Activated T-helper 1 cell treated with anti-CD3 and anti-CD28 coated beads, Interleukin-12 subunit alpha, Interleukin-12 subunit beta, Interleukin-2, Interleukin-4 antibody, amounts not matched to agents 30 ng/mL and 10 ng/mL and 1 ng/mL, durations not matched to agents 14 hours and 24 hours and 36 hours (primary cell): ENCODE results near the gene FMN2. TPM values are rescaled to one million over a fixed set of nuclear protein-coding genes. Genes with fewer than 3 reads are reported as not detected.

ENCODE experiments used
- DNase-seq: peaks from one replicate; pipeline ENCODE4 v3.0.0; 2021; ENCODE audit warnings: low spot score
- H3K27ac Mint-ChIP-seq: one replicate; pipeline ENCODE4 v1.8.0; 2021; ENCODE audit warnings: mild to moderate bottlenecking, mixed read lengths
- H3K27me3 Mint-ChIP-seq: one replicate; pipeline ENCODE4 v1.8.0; 2022; ENCODE audit warnings: mild to moderate bottlenecking, moderate library complexity, mixed read lengths; ENCODE audit not compliant: insufficient read depth
- H3K36me3 Mint-ChIP-seq: one replicate; pipeline ENCODE4 v1.8.0; 2021; ENCODE audit warnings: low read depth, mixed read lengths
- H3K4me1 Mint-ChIP-seq: one replicate; pipeline ENCODE4 v1.8.0; 2021; ENCODE audit warnings: low read depth, mixed read lengths
- H3K4me3 Mint-ChIP-seq: one replicate; pipeline ENCODE4 v1.8.0; 2021; ENCODE audit warnings: mild to moderate bottlenecking, moderate library complexity, mixed read lengths
- H3K9me3 Mint-ChIP-seq: one replicate; pipeline ENCODE4 v1.8.0; 2021; ENCODE audit warnings: mixed read lengths
- intact Hi-C: fragments of 100-400 bp; cut with micrococcal nuclease; formaldehyde crosslinking; loops from one replicate; pipeline ENCODE4 v1.15.1; 2024
- total RNA-seq: library from RNA; stranded (reverse); gene quantifications from 2 replicates; pipeline ENCODE4 v1.2.3, GENCODE V29; 2022

The FMN2 gene
- total RNA-seq, 1 donor from 2014 or later, result not detected

GRCh38 chr1:240475832-240476231, 384.1 kb downstream of the FMN2 start:
- H3K9me3 Mint-ChIP-seq, result peaks cover 5% of the 10 kb centered on the region
- H3K27me3 Mint-ChIP-seq, result peaks cover 3% of the 10 kb centered on the region
- no peak overlapping the region for H3K4me3 Mint-ChIP-seq
- intact Hi-C loops, result no loop called here
- no peak overlapping the region for H3K27ac Mint-ChIP-seq
- no peak for DNase-seq
- no peaks in the 10 kb centered on the region for H3K4me1 Mint-ChIP-seq
- H3K36me3 Mint-ChIP-seq, result no peaks in the 10 kb centered on the region

GRCh38 chr1:240478536-240478935, 386.9 kb downstream of the FMN2 start:
- peaks cover 5% of the 10 kb centered on the region for H3K9me3 Mint-ChIP-seq
- H3K4me3 Mint-ChIP-seq, result no peak overlapping the region
- peaks cover 3% of the 10 kb centered on the region for H3K27me3 Mint-ChIP-seq
- no peaks in the 10 kb centered on the region for H3K4me1 Mint-ChIP-seq
- no peak overlapping the region for H3K27ac Mint-ChIP-seq
- DNase-seq, result no peak
- intact Hi-C loops, result no loop called here
- no peaks in the 10 kb centered on the region for H3K36me3 Mint-ChIP-seq

- H3K9me3 Mint-ChIP-seq, result no peaks in the 10 kb centered on the region
- intact Hi-C loops, result no loop called here
- no peak overlapping the region for H3K27ac Mint-ChIP-seq
These were observed 393.2 kb downstream of the FMN2 start for GRCh38 chr1:240484804-240485443.

GRCh38 chr1:240486611-240487010, 394.9 kb downstream of the FMN2 start:
- intact Hi-C loops, result no loop called here
- H3K4me1 Mint-ChIP-seq, result no peaks in the 10 kb centered on the region
- H3K27ac Mint-ChIP-seq, result no peak overlapping the region
- H3K36me3 Mint-ChIP-seq, result no peaks in the 10 kb centered on the region
- H3K27me3 Mint-ChIP-seq, result peaks cover 2% of the 10 kb centered on the region
- no peak for DNase-seq
- no peak overlapping the region for H3K4me3 Mint-ChIP-seq
- H3K9me3 Mint-ChIP-seq, result no peaks in the 10 kb centered on the region

More at GRCh38 chr1:240484804-240485443, 393.2 kb downstream of the FMN2 start:
- H3K4me1 Mint-ChIP-seq, result no peaks in the 10 kb centered on the region
- DNase-seq, result no peak
- H3K4me3 Mint-ChIP-seq, result no peak overlapping the region
- peaks cover 2% of the 10 kb centered on the region for H3K27me3 Mint-ChIP-seq
- no peaks in the 10 kb centered on the region for H3K36me3 Mint-ChIP-seq

- Mint-ChIP-seq H3K36me3 (no peaks in the 10 kb centered on the region), H3K27me3 (peaks cover 2% of the 10 kb centered on the region), H3K4me3 (no peak overlapping the region), H3K9me3 (peaks cover 5% of the 10 kb centered on the region), H3K4me1 (no peaks in the 10 kb centered on the region), H3K27ac (no peak overlapping the region)
- intact Hi-C loops, result no loop called here
- no peak for DNase-seq
These were observed 395.8 kb downstream of the FMN2 start for GRCh38 chr1:240487493-240487892.

- H3K27ac Mint-ChIP-seq, result no peak overlapping the region
- peaks cover 11% of the 10 kb centered on the region for H3K9me3 Mint-ChIP-seq
- H3K27me3 Mint-ChIP-seq, result no peaks in the 10 kb centered on the region
- no peak overlapping the region for H3K4me3 Mint-ChIP-seq
- DNase-seq, result no peak
- no peaks in the 10 kb centered on the region for H3K36me3 Mint-ChIP-seq
- intact Hi-C loops, result no loop called here
- H3K4me1 Mint-ChIP-seq, result no peaks in the 10 kb centered on the region
These were observed 399.5 kb downstream of the FMN2 start for GRCh38 chr1:240491156-240491555.

- Mint-ChIP-seq H3K4me1 (no peaks in the 10 kb centered on the region), H3K36me3 (no peaks in the 10 kb centered on the region), H3K9me3 (peaks cover 15% of the 10 kb centered on the region), H3K4me3 (no peak overlapping the region), H3K27ac (no peak overlapping the region), H3K27me3 (no peaks in the 10 kb centered on the region)
- DNase-seq, result no peak
- intact Hi-C loops, result no loop called here
These were observed 400.1 kb downstream of the FMN2 start for GRCh38 chr1:240491796-240492195.

- no peaks in the 10 kb centered on the region for H3K4me1 Mint-ChIP-seq
- DNase-seq, result no peak
- no peaks in the 10 kb centered on the region for H3K36me3 Mint-ChIP-seq
- no peaks in the 10 kb centered on the region for H3K27me3 Mint-ChIP-seq
- no peak overlapping the region for H3K27ac Mint-ChIP-seq
- H3K9me3 Mint-ChIP-seq, result peaks cover 15% of the 10 kb centered on the region
- no peak overlapping the region for H3K4me3 Mint-ChIP-seq
- intact Hi-C loops, result no loop called here
These were observed 401.3 kb downstream of the FMN2 start for GRCh38 chr1:240492832-240493440.

GRCh38 chr1:240495601-240496000, 403.9 kb downstream of the FMN2 start:
- Mint-ChIP-seq H3K27me3 (no peaks in the 10 kb centered on the region), H3K4me1 (peaks cover 7% of the 10 kb centered on the region), H3K27ac (no peak overlapping the region), H3K9me3 (peaks cover 20% of the 10 kb centered on the region), H3K36me3 (no peaks in the 10 kb centered on the region), H3K4me3 (no peak overlapping the region)
- DNase-seq, result no peak
- intact Hi-C loops, result no loop called here

GRCh38 chr1:240496356-240496755, 404.7 kb downstream of the FMN2 start:
- Mint-ChIP-seq H3K4me3 (no peak overlapping the region), H3K27me3 (no peaks in the 10 kb centered on the region), H3K36me3 (no peaks in the 10 kb centered on the region), H3K4me1 (peaks cover 7% of the 10 kb centered on the region), H3K9me3 (peaks cover 20% of the 10 kb centered on the region), H3K27ac (no peak overlapping the region)
- DNase-seq, result no peak
- intact Hi-C loops, result no loop called here

GRCh38 chr1:240496941-240497340, 405.3 kb downstream of the FMN2 start:
- intact Hi-C loops, result no loop called here
- Mint-ChIP-seq H3K4me1 (peaks cover 7% of the 10 kb centered on the region), H3K9me3 (peaks cover 18% of the 10 kb centered on the region), H3K27ac (no peak overlapping the region), H3K4me3 (no peak overlapping the region), H3K27me3 (no peaks in the 10 kb centered on the region), H3K36me3 (no peaks in the 10 kb centered on the region)
- DNase-seq, result no peak

- Mint-ChIP-seq H3K27me3 (no peaks in the 10 kb centered on the region), H3K27ac (no peak overlapping the region), H3K4me3 (no peak overlapping the region), H3K4me1 (peaks cover 7% of the 10 kb centered on the region), H3K36me3 (no peaks in the 10 kb centered on the region), H3K9me3 (peaks cover 14% of the 10 kb centered on the region)
- intact Hi-C loops, result no loop called here
- DNase-seq, result no peak
These were observed 406.2 kb downstream of the FMN2 start for GRCh38 chr1:240497908-240498307.

- no peak overlapping the region for H3K27ac Mint-ChIP-seq
These were observed 406.7 kb downstream of the FMN2 start for GRCh38 chr1:240498335-240498734.

More at GRCh38 chr1:240498335-240498734, 406.7 kb downstream of the FMN2 start:
- intact Hi-C loops, result no loop called here
- DNase-seq, result no peak
- peaks cover 14% of the 10 kb centered on the region for H3K9me3 Mint-ChIP-seq
- no peaks in the 10 kb centered on the region for H3K36me3 Mint-ChIP-seq
- H3K4me3 Mint-ChIP-seq, result no peak overlapping the region
- no peaks in the 10 kb centered on the region for H3K27me3 Mint-ChIP-seq
- H3K4me1 Mint-ChIP-seq, result peaks cover 7% of the 10 kb centered on the region
